ENCODE results near the gene NELL2. TPM values are rescaled to one million over a fixed set of nuclear protein-coding genes. Genes with fewer than 3 reads are reported as not detected.

The NELL2 gene
- total RNA-seq, 1 experiment from 2014 or later: 32.7 TPM

- no CpG with 5 or more reads among the region's 3 CpGs for WGBS (ENCODE audit: extremely low coverage, insufficient read length, low lambda C conversion rate)
- Histone ChIP-seq H3K79me2 (ENCODE audit: insufficient read depth, low read length) (no peaks in the 10 kb centered on the region), H3K27me3 (ENCODE audit: insufficient read depth, low read length) (no peaks in the 10 kb centered on the region), H3K4me2 (ENCODE audit: insufficient read depth, insufficient read length, low read length) (no peak overlapping the region), H3K4ac (ENCODE audit: low read depth, low read length) (no peak overlapping the region), H3K23ac (ENCODE audit: insufficient read length, low read depth, low read length) (no peak overlapping the region), H3T11ph (ENCODE audit: low read length) (no peak overlapping the region), H2BK5ac (ENCODE audit: insufficient read length, low read length) (no peak overlapping the region), H3K23me2 (ENCODE audit: insufficient read length, low read depth, low read length, poor library complexity, severe bottlenecking) (no peaks in the 10 kb centered on the region), H3K9me3 (ENCODE audit: control insufficient read depth, low read depth, low read length) (no peaks in the 10 kb centered on the region), H3K79me1 (ENCODE audit: insufficient read depth, low read depth, low read length, poor library complexity, severe bottlenecking) (no peaks in the 10 kb centered on the region), H3K27ac (ENCODE audit: insufficient read length, low read depth, low read length) (no peak overlapping the region), H2BK12ac (ENCODE audit: insufficient read length, low read depth, low read length) (no peak overlapping the region), H3K9ac (ENCODE audit: extremely low read depth, insufficient read length, low read length) (no peak overlapping the region), H4K8ac (replicated peaks; ENCODE audit: insufficient read length, low read depth, low read length) (no peak overlapping the region), H4K5ac (ENCODE audit: insufficient read length, low read depth, low read length) (no peak overlapping the region), H2BK120ac (ENCODE audit: low read depth, low read length, poor library complexity, severe bottlenecking) (no peak overlapping the region), H4K91ac (ENCODE audit: insufficient read length, low read depth, low read length) (no peak overlapping the region), H3K4me1 (ENCODE audit: insufficient read depth, low read length) (no peaks in the 10 kb centered on the region), H3K18ac (ENCODE audit: insufficient read length, low read depth, low read length) (no peak overlapping the region), H4K20me1 (ENCODE audit: control insufficient read depth, insufficient read depth, insufficient read length) (no peaks in the 10 kb centered on the region), H3K56ac (ENCODE audit: insufficient read length, low read depth, low read length) (no peak overlapping the region), H2BK20ac (ENCODE audit: low read depth, low read length, poor library complexity, severe bottlenecking) (no peak overlapping the region), H2AFZ (ENCODE audit: low read length) (no peak overlapping the region), H3K14ac (ENCODE audit: insufficient read depth, low read length) (no peak overlapping the region), H2AK5ac (ENCODE audit: insufficient read length, low read length) (no peak overlapping the region), H2BK15ac (ENCODE audit: low read depth, low read length) (no peak overlapping the region)
- no peaks in the 10 kb centered on the region for H3K4me1 Mint-ChIP-seq
- no peak for DNase-seq
- TF ChIP-seq CTCF (conservative IDR thresholded peaks at IDR 0.05): no peak
- peaks cover 0 to 2% of the 10 kb centered on the region in 2 experiments; a peak in 2 of 5 replicates for H3K9me3 Mint-ChIP-seq
- H3K4me3 Mint-ChIP-seq: no peak overlapping the region
- H3K36me3 Mint-ChIP-seq (ENCODE audit: insufficient read depth in 1 of 3, low read depth in 3 of 3): peaks cover 6 to 7% (median 7%) of the 10 kb centered on the region in 3 experiments; a peak in 3 of 7 replicates
- H3K27ac Mint-ChIP-seq: no peak overlapping the region
- H3K27me3 Mint-ChIP-seq (ENCODE audit: low read depth): no peaks in the 10 kb centered on the region
Observed at GRCh38 chr12:44750468-44750867, 125.6 kb downstream of the NELL2 start.

Data from H9 (cell line).